Lung (tissue), 12 donors: Measurements from ENCODE around the gene ROMO1. TPM values are rescaled to one million over a fixed set of nuclear protein-coding genes. Genes with fewer than 3 reads are reported as not detected.
A peak's percentile ranks its signal among the peaks of the same experiment; 100 is the strongest.

Experiments used
- ATAC-seq: fragments of 200-7000 bp; cut with Tn5 transposase; one replicate; pipeline ENCODE4 v1.9.1; 2020; ENCODE audit warnings: moderate number of reproducible peaks; ENCODE audit not compliant: insufficient read depth, low FRiP score
- DNase-seq, 3 donors: peaks; one replicate each; pipeline ENCODE4 v3.0.0-alpha.2; 2013 to 2017
- H3K27ac ChIP-seq, 2 donors: one replicate each; pipeline ENCODE4 v1.5.1; 2013; ENCODE audit warnings: mild to moderate bottlenecking in 2 of 2, moderate library complexity in 2 of 2, control low read depth in 1 of 2, inconsistent platforms in 1 of 2, low read depth in 1 of 2, low read length in 1 of 2
- H3K27me3 ChIP-seq, 3 donors: one replicate each; pipeline ENCODE4 v1.5.1; 2013; ENCODE audit warnings: low read length in 2 of 3; ENCODE audit not compliant: control insufficient read depth in 3 of 3, insufficient read depth in 3 of 3
- H3K36me3 ChIP-seq, 4 donors: one replicate each; pipeline ENCODE4 v1.5.1; 2013; ENCODE audit warnings: low read length in 4 of 4, mild to moderate bottlenecking in 1 of 4, moderate library complexity in 1 of 4; ENCODE audit not compliant: control insufficient read depth in 4 of 4, insufficient read depth in 4 of 4
- H3K4me1 ChIP-seq, 5 donors: one replicate each; pipeline ENCODE4 v1.5.1; 2013; ENCODE audit warnings: low read length in 5 of 5, mild to moderate bottlenecking in 2 of 5, moderate library complexity in 1 of 5; ENCODE audit not compliant: control insufficient read depth in 5 of 5, insufficient read depth in 5 of 5
- H3K4me3 ChIP-seq: one replicate; pipeline ENCODE4 v1.5.1; 2013; ENCODE audit warnings: mild to moderate bottlenecking, control low read depth, moderate library complexity
- H3K9ac ChIP-seq, 2 donors: one replicate each; pipeline ENCODE4 v1.5.1; 2013; ENCODE audit warnings: low read length in 2 of 2, control low read depth in 1 of 2; ENCODE audit not compliant: insufficient read depth in 1 of 2
- H3K9me3 ChIP-seq, 4 donors: one replicate each; pipeline ENCODE4 v1.5.1; 2013; ENCODE audit warnings: low read length in 3 of 4, mild to moderate bottlenecking in 1 of 4, moderate library complexity in 1 of 4; ENCODE audit not compliant: control insufficient read depth in 4 of 4, insufficient read depth in 3 of 4
- WGBS, 2 donors: extraction: QIAGEN DNeasy Blood & Tissue Kit; methylation state at CpG; one replicate each; pipeline ENCODE4 v1.1.7; 2013; 5-methylcytosine and 5-hydroxymethylcytosine counted together
- polyA plus RNA-seq, 2 donors: library from polyadenylated mRNA; stranded (reverse); fragments of 200-250 nt; gene quantifications; one replicate each; pipeline ENCODE4 v1.2.1, GENCODE V29; 2013
- total RNA-seq, 2 donors: library from RNA; depleted of rRNA in 1 of 2; stranded (reverse); fragments of >200 nt in 1 of 2; gene quantifications; one replicate each; pipeline ENCODE4 v1.2.1, GENCODE V29; 2014 to 2021
- TF ChIP-seq, protein P1 (sequence below): IDR thresholded peaks from 2 replicates; pipeline ENCODE4 v1.5.1; 2012; ENCODE audit warnings: mild to moderate bottlenecking; ENCODE audit errors: control extremely low read depth, extremely low read depth
- donor health status: control.
- donor health status: control.
- donor health status: Bipolar disorder and iron deficiency.
- donor health status: healthy.
- donor health status: DM: yes; HTN: yes; CAD: no.

ROMO1 gene
- total and polyA plus RNA-seq, 4 donors = 98.6 to 501 (median 272) TPM

DNA sequence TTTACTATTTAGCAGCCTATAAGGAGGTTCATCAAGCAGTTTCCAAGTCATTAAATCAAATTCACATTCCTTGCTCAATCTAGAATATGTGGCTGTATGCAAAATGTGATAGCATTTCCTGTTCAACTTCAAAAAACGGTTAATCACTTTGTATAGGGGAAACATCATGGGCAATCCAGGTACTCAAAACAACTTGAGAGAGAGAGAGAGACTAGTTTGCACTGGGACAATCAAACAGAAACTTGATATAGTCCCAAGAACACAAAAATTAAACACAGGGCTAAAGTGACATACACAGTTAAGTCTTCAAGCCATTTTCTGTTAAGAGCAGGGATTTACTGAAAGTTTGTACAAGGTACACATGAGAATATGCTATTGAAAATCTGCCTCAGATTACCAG, 41.9 kb upstream of the ROMO1 start:
- Histone ChIP-seq H3K4me1 (peaks cover 6 to 27% (median 15%) of the 10 kb centered on the region in 5 donors), H3K27me3 (no peaks in the 10 kb centered on the region), H3K27ac (no peak overlapping the region), H3K4me3 (no peak overlapping the region), H3K9ac (peak overlapping the region in 1 of 2 donors; percentile 44), H3K9me3 (peaks cover 0 to 2% (median 0%) of the 10 kb centered on the region in 4 donors), H3K36me3 (peaks cover 20 to 23% (median 21%) of the 10 kb centered on the region in 4 donors)
- 2 to 11% methylated on average over 1 of the region's 1 CpG for WGBS, 2 donors
- ATAC-seq (no peak), DNase-seq (peak in 1 of 3 donors; percentile 35)
- TF ChIP-seq, protein P1, sequence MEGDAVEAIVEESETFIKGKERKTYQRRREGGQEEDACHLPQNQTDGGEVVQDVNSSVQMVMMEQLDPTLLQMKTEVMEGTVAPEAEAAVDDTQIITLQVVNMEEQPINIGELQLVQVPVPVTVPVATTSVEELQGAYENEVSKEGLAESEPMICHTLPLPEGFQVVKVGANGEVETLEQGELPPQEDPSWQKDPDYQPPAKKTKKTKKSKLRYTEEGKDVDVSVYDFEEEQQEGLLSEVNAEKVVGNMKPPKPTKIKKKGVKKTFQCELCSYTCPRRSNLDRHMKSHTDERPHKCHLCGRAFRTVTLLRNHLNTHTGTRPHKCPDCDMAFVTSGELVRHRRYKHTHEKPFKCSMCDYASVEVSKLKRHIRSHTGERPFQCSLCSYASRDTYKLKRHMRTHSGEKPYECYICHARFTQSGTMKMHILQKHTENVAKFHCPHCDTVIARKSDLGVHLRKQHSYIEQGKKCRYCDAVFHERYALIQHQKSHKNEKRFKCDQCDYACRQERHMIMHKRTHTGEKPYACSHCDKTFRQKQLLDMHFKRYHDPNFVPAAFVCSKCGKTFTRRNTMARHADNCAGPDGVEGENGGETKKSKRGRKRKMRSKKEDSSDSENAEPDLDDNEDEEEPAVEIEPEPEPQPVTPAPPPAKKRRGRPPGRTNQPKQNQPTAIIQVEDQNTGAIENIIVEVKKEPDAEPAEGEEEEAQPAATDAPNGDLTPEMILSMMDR = no peak

DNA sequence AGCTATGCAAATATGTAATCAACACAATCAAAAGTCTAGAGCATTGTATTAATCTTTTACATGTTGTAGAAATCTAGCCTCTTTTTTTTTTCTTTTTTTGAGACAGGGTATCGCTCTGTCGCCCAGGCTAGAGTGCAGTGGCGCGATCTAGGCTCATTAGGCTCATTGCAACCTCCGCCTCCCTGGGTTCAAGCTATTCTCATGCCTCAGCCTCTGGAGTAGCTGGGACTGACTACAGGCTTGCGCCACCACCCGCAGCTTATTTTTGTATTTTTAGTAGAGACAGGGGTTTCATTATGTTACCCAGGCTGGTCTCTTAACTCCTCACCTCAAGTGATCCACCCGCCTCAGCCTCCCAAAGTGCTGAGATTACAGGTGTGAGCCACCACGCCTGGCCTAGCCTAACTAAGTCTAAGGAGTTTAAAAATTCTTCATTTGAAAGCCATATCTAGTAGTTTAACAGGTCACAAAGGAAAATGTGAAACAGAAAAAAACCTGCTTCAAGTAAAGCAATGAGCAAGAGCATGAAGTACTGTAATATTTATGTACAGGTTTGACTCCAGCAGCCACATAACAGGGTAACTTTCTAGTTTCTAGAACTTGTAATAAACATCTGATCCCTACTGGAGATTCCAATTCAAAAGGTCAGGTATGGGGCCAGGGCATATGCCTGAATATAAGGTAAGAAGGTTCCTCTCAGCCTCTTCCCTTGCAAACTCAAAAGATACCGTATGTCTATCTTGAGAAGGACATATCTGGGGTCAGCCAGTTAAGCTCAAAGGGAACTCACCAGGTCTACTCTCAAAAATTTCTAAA, 38.9 kb upstream of the ROMO1 start:
- 89 to 90% methylated on average over 10 of the region's 10 CpGs for WGBS, 2 donors
- peaks cover 8 to 34% (median 13%) of the 10 kb centered on the region in 5 donors for H3K4me1 ChIP-seq
- ATAC-seq (no peak), DNase-seq (no peak)
- no peaks in the 10 kb centered on the region for H3K9me3 ChIP-seq
- no peaks in the 10 kb centered on the region for H3K36me3 ChIP-seq
- H3K27ac ChIP-seq = no peak overlapping the region
- H3K9ac ChIP-seq = no peak overlapping the region
- TF ChIP-seq, protein P1 = no peak
- H3K4me3 ChIP-seq = no peak overlapping the region
- no peaks in the 10 kb centered on the region for H3K27me3 ChIP-seq

DNA sequence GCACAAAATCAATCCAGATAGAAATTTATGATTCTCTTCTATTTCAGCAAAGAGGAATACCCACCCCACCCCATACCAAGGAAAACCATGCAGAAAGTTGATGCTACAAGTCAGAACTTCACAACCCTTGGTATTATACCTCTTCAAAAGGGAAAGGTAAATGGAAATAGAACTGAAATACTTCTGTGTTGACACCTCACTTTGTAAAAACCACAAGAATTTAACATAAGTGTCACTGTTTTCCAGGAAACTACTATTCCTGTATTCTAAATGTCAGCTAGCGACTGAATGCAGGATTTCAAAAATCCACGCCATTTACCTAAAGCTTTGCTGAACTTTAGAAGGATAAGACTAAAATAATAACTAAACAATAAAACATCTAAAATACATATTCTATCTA, 38.2 kb upstream of the ROMO1 start:
- peaks cover 8 to 34% (median 13%) of the 10 kb centered on the region in 5 donors for H3K4me1 ChIP-seq
- no peaks in the 10 kb centered on the region for H3K9me3 ChIP-seq
- H3K9ac ChIP-seq = no peak overlapping the region
- DNase-seq (no peak), ATAC-seq (no peak)
- TF ChIP-seq, protein P1 = no peak
- no peaks in the 10 kb centered on the region for H3K36me3 ChIP-seq
- 39 to 43% methylated on average over 2 of the region's 2 CpGs for WGBS, 2 donors
- H3K27ac ChIP-seq = no peak overlapping the region
- H3K4me3 ChIP-seq = no peak overlapping the region
- no peaks in the 10 kb centered on the region for H3K27me3 ChIP-seq
